Glomerular visceral epithelial cell (primary cell): ENCODE data around the gene PACS2.
"Not testable (repeated sequence)": the region's sequence is repeated elsewhere in the genome, so short reads cannot be mapped to it uniquely, and the experiment has no call there.

Experiments used
- DNase-seq: peaks from one replicate; pipeline ENCODE4 v3.0.0-alpha.2; 2016; ENCODE audit errors: extremely low spot score

PACS2 gene

DNA sequence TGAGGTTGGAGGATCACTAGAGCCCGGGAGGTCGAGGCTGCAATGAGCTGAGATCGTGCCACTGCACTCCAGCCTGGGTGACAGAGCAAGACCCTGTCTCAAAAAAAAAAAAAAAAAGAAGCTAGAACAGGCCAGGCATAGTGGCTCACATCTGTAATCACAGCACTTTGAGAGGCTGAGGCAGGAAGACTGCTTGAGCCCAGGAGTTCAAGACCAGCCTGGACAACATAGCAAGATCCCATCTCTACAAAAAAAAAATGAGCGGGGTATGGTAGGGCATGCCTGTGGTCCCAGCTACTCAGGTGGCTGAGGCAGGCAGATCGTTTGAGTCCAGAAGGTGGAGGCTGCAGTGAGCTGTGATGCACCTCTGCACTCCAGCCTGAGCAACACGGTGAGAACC, 25.6 kb upstream of the PACS2 start:
- not testable (repeated sequence) for DNase-seq

DNA sequence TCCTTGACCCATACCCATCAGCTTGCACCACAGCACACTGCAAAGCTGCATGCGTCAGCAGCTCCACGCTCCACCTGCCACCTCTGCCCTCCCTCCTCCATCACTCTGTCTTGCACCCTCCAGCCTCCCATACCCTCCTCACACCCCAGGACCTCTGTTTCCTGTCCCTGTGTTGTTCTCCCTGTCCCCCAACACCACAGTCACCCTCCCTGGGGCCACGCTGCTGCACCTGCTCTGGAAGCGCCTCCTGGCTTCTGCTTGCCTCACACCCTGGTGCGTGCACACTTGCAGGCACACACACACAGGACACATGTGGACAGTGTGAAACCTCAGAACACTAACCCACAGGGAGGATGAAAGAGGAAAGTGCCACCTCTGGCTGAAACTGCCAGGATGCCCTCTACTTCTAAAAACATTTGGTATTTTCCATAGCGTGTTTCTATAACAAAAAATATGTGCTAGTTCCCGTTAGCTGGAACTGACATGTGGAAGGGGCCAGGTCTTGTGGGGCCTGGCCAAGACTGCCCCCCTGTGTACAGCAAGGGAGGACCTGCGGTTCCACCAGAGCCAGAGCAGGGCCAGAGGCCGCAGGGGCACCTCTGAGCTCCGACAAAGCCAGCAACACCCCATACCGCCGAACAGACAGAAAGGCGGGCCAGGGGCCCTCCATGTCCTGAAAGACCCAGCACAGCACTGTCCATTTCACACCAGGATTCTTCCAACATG, 23.8 kb upstream of the PACS2 start:
- no peak for DNase-seq

- DNase-seq: no peak
These were observed 21.5 kb upstream of the PACS2 start for GRCh38 chr14:105292826-105293711.

DNA sequence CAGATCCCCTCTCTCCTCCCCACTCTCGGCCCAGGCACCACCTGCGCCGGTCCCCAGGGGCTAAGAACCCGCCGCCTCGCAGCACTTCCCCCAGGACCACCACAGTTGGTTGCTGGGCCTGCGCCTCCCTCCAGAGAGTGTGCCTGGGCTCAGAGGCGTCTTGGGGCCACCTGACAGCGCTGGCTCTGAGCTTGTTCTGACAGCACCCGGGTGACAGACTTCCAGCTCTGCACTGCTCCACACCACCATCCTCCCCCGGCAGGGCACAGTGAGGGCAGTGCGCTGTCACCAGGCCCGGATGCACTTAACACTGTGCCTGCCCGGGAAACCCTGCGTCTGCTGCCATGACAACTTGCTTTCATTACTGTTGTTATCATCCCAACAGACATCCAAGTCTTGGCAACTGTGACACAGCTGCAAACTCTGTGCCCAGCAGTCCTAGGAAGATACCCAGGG, 20.4 kb upstream of the PACS2 start:
- DNase-seq: peak; percentile 25

GRCh38 chr14:105297311-105297710, 17.2 kb upstream of the PACS2 start:
- not testable (repeated sequence) for DNase-seq

GRCh38 chr14:105299654-105300541, 14.7 kb upstream of the PACS2 start:
- no peak for DNase-seq

GRCh38 chr14:105300542-105301102, 13.9 kb upstream of the PACS2 start, which contains the start of gene BRF1:
TSS of gene BRF1 (minus strand) at chr14:105301001. CDS start at chr14:105300629, 372 bp downstream.
- DNase-seq: peak; percentile 93

- DNase-seq: peak; percentile 98
These were observed 13.2 kb upstream of the PACS2 start for GRCh38 chr14:105301103-105301914.

GRCh38 chr14:105301915-105302249, 12.7 kb upstream of the PACS2 start:
- DNase-seq: not testable (repeated sequence)

GRCh38 chr14:105303949-105304348, 10.6 kb upstream of the PACS2 start:
- DNase-seq: no peak

- no peak for DNase-seq
These were observed 10.0 kb upstream of the PACS2 start for GRCh38 chr14:105304565-105304964.

DNA sequence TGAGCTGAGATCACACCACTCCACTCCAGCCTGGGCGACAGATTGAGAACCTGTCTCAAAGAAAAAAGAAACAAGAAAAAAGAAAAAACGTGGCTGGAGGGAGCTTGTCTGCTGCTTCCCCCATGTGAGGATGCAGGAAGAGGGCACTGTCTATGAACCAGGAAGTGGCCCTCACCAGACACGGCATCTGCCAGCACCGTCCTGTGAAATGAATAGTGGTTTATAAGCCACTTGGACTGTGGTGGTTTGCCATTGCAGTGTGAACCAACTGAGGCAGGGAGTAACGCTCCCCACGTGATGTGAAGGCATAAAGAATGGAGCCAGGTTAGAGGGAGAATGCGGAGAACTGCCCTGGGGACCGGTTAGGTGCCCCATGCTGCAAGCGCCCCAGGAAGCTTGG, 9.2 kb upstream of the PACS2 start:
- DNase-seq: no peak

DNA sequence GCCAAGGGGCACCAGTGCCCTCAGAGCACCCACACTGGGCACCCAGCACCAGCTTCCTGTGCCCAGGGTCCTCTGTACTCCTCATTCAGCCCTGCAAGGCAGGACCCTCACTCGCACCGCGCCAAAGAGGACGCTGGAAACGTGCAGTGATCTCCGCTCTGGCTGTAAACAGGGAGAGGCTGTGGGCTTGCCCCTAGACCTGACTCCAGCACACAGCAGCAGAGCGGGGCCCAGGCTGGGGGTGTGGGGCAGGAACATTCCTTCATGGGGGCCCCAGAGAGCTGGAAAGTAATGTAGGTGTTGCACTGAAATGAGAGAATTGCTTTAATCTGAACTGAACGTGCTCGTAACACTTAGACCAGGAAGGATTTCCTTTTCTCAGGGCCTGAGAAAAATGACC, 8.8 kb upstream of the PACS2 start:
- DNase-seq: no peak

- DNase-seq: no peak
These were observed 7.4 kb upstream of the PACS2 start for GRCh38 chr14:105307052-105307727.

GRCh38 chr14:105309371-105309770, 5.2 kb upstream of the PACS2 start:
- DNase-seq: no peak

DNA sequence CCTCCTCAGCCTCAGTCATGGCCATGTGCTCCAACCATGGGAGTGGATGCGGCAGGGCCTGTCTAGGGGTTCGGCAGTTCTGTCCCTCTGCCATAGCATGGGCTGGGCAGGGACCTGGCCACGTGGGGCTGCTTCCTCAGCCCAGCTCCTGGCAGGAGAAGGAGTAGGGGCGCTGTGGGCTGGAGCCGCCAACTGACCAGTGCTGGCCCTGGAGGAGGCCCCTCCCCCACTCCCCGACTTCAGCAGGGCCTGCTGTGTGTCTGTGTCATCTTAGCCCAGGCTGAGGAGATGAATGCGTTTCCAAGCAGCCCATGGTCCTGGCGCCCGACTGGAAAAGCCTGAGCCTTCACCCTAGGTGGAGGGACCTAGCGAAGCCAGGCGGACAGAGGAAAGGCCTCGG, 2.7 kb upstream of the PACS2 start:
- DNase-seq: no peak

GRCh38 chr14:105312973-105313372, 1.6 kb upstream of the PACS2 start:
- no peak for DNase-seq

- DNase-seq: no peak
These were observed 914 bp upstream of the PACS2 start for GRCh38 chr14:105313381-105314286.

- DNase-seq: peak; percentile 50
These were observed 718 bp downstream of the PACS2 start for GRCh38 chr14:105315211-105315721.
